Measurements from ENCODE around the gene EPHB6.

DNA sequence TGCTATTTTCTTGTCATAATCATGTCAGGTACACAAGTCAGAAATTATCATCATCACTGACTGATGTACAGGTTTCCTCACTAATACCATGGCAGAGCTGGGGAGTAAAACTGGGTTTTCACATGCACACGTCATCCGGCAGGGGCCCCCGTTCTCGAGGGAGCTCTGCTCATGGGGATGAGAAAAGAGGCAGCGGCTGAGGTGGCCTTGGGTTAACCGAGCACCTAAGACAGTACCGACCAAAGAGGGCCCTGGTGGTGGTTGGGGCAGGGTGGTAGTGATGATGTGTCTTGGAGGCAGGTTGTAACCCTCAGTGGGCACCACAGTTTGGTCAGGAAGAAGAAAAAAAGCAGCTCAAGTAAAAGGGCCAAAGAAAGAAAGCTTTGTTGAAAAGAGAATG, 42.8 kb downstream of the EPHB6 start:
- TF ChIP-seq, protein P1, sequence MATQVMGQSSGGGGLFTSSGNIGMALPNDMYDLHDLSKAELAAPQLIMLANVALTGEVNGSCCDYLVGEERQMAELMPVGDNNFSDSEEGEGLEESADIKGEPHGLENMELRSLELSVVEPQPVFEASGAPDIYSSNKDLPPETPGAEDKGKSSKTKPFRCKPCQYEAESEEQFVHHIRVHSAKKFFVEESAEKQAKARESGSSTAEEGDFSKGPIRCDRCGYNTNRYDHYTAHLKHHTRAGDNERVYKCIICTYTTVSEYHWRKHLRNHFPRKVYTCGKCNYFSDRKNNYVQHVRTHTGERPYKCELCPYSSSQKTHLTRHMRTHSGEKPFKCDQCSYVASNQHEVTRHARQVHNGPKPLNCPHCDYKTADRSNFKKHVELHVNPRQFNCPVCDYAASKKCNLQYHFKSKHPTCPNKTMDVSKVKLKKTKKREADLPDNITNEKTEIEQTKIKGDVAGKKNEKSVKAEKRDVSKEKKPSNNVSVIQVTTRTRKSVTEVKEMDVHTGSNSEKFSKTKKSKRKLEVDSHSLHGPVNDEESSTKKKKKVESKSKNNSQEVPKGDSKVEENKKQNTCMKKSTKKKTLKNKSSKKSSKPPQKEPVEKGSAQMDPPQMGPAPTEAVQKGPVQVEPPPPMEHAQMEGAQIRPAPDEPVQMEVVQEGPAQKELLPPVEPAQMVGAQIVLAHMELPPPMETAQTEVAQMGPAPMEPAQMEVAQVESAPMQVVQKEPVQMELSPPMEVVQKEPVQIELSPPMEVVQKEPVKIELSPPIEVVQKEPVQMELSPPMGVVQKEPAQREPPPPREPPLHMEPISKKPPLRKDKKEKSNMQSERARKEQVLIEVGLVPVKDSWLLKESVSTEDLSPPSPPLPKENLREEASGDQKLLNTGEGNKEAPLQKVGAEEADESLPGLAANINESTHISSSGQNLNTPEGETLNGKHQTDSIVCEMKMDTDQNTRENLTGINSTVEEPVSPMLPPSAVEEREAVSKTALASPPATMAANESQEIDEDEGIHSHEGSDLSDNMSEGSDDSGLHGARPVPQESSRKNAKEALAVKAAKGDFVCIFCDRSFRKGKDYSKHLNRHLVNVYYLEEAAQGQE (IDR thresholded peaks at IDR 0.05; ENCODE audit: borderline replicate concordance) = no peak
- TF ChIP-seq EZH2 (IDR thresholded peaks at IDR 0.05; ENCODE audit: borderline replicate concordance, insufficient read depth, low read length, poor library complexity, severe bottlenecking) = no peak

Measured in neural cell (in vitro differentiated cells).